GM21737 (cell line): ENCODE data around the gene EFNB1.
"Not testable (repeated sequence)": the region's sequence is repeated elsewhere in the genome, so short reads cannot be mapped to it uniquely, and the experiment has no call there.

ENCODE experiments used
- ATAC-seq: cut with Tn5 transposase; IDR thresholded peaks from one replicate; pipeline ENCODE4 v1.9.1; 2021; ENCODE audit warnings: mild to moderate bottlenecking, moderate library complexity; ENCODE audit not compliant: unreplicated experiment

The EFNB1 gene

DNA sequence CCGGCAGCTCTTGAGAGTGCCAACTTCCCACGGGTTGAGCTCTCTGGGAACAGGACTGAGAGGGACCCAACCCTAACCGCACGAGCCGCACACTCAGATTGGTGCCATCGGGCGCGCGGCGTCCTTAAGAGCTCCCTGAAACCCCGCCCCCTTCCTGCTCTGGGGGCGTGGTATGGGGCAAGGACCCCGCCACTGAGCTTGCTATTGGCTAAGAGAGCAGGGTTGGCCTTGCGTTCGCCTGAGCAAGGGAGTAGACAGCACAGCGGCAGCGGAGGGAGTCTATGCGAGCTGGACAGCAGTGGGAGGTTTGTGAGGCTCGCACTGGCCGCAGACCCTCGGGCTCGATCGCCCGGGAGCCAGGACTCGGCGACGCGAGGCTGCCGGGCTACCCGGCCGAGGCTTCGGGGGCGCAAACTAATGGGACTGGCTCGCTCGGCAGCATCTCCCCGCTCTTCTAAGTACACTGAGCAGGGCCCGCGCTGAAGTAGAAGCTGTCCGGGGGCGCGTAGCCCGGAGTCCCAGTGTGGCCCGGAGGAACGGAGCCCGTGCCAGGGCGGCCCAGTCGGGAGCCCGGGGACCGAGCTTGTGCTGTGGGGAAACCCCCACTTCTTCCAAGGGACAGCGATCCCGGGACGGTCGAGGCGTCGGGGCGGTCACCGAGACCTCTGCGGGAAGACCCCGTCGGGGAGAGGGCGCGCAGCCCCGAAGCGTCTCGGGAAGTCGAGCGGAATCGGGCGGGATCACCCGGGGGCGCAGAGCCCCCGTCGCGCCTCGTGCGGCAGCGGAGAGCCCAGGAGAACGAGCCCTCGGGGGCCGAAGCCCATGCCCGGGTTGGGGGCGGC, at the start of gene EFNB1:
Gene EFNB1 (plus strand): TSS at position 282 of the 842 bp plus-strand sequence. CDS start 756 bp downstream, outside the sequence.
- ATAC-seq = peak; percentile 91

DNA sequence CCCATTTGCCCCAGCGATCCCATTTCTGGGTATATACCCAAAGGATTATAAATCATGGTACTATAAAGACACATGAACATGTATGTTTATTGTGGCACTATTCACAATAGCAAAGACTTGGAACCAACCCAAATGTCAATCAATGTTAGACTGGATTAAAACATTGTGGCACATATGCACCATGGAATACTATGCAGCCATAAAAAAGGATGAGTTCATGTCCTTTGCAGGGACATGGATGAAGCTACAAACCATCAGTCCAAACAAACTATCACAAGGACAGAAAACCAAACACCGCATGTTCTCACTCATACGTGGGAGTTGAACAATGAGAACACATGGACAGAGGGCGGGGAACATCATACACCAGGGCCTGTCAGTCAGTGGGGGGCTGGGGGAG, 47.5 kb upstream of the EFNB1 start:
- ATAC-seq = not testable (repeated sequence)

GRCh38 chrX:68784816-68785215, 44.0 kb upstream of the EFNB1 start:
- ATAC-seq = no peak

- not testable (repeated sequence) for ATAC-seq
These were observed 42.2 kb upstream of the EFNB1 start for GRCh38 chrX:68786581-68786980.

DNA sequence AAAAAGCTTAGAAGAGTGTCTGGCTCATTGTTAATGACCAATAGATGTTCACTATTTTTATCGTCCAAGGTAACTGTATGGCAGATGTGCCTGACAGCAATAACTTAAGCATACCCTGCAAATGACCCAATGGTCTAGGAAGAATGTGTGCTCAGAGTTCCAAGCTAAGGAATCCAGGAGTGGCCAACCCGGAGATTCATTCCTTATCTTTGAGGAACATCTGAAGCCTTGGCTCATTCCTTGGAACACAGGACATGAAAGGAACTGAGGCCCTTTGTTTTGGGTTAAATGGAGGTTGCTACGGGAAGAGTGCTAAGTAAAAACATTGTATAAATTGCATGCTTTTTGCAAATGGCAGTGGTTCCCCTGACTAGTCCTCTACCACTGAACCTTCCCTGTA, 38.9 kb upstream of the EFNB1 start:
- no peak for ATAC-seq

DNA sequence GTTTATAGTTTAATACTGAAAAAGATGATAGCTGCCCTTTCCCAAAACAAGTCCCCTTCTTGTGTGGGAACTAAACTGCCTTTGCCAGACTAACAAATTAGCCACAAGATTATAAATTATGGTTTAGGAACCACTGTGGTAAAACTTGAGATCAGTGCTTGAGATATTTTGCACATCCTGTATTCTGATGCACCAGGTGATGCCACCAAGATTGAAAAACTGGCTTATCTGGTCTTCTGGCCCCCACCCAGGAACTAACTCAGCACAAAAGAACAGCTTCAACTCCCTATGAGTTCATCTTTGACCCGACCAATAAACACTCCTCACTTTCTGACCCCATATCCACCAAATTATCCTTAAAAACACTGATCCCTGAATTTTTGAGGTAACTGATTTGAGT, 36.7 kb upstream of the EFNB1 start:
- no peak for ATAC-seq

DNA sequence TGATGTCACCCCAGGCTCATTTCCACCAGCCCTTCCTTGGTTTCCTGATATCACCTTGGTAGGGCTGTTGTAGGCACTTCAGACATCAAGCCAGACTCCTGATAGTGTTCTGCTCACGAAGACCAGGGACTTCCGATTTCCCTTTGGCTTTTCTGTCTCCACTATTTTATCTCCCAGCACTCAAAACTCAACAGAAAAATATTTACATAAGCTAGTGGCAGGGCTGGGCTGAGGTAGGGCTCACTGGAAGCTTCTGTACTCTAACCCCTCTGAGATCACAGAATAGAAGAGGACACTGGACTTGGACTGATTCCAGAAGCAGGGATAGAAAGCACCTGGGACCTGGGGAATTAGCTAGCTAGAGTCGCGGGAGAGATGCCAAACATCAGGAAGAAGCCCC, 34.4 kb upstream of the EFNB1 start:
- no peak for ATAC-seq

DNA sequence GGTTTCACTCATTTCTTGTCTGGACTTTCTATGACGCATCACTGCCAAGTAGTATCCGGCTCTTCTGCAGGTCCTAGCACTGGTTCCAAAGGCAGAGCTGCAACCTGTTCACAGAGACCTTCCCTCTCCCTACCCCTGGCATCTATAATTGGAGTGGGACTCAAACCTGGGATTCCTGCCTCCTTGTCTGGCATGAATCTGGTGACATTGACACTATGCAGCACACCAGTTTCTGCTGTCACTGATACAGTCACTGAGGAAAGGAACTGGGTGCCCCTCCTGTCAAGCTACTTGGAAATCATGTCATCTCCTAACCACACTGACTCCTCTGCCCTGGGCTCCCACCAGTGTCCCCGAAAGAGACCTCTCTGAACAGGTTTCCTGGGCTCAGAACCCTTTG, 33.1 kb upstream of the EFNB1 start:
- ATAC-seq = no peak

DNA sequence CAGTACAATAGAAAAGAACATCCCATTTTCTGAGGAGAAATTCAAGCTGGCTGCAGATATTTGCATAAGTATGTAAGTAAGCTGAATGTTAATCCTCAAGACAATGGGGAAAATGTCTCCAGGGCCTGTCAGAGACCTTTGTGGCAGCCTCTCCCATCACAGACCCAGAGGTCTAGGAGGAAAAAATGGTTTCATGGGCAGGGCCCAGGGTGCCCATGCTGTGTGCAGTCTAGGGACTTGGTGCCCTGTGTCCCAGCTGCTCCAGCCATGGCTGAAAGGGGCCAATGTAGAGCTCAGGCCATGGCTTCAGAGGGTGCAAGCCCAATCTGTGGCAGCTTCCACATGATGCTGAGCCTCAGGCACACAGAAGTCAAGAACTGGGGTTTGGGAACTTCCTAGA, 30.4 kb upstream of the EFNB1 start:
- ATAC-seq = not testable (repeated sequence)

- ATAC-seq = no peak
These were observed 27.0 kb upstream of the EFNB1 start for GRCh38 chrX:68801737-68802290.

DNA sequence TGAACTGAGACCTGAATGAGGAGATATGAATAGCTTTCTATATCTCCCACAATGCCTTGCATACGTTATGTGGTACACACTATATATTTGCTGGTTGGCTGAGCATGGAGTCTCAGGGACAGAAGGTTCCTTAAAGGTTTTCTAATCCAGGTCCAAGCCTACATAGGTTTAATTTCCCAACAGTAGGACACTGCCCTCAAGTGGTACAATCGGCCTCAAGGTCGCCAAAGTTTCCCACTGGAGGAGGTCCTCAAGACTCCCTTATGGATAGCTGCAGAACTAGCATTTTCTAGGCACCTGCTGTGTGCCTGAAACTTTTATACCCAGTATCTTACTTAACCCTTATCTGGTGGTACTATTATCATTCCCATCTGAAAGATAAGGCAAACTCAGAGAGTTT, 21.0 kb upstream of the EFNB1 start:
- ATAC-seq = no peak

- no peak for ATAC-seq
These were observed 20.0 kb upstream of the EFNB1 start for GRCh38 chrX:68808686-68809357.

DNA sequence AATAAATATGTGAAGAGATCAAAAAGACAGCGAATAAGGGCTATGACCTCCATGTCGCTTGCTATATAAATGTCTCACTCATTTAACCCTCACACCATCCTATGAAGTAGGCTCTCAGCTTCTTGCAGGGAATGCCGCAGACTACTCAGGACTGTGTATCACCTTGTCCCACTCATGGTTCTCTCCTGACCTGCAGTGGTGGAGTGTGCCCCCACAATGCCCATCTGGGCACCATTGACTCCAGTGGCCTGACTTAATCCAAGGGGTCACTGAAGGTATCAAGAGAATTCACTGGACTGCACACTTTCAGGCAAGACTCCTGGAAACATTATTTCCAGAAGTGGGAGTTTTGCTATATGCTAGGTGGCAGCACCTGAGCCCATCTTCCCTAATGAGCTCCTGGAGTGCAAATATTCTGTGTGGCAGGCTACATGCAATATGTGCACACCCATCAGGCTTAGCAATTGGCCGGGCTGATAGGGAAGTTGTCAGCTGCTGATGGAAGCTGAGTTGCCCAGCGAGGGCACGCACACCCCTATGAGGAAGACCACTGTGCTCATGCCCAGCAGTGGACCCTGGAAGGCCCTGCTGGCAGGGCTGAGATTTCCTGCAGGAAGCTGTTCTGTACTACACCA, 8.2 kb upstream of the EFNB1 start:
- ATAC-seq = no peak

GRCh38 chrX:68821616-68822015, 7.2 kb upstream of the EFNB1 start:
- ATAC-seq = no peak

DNA sequence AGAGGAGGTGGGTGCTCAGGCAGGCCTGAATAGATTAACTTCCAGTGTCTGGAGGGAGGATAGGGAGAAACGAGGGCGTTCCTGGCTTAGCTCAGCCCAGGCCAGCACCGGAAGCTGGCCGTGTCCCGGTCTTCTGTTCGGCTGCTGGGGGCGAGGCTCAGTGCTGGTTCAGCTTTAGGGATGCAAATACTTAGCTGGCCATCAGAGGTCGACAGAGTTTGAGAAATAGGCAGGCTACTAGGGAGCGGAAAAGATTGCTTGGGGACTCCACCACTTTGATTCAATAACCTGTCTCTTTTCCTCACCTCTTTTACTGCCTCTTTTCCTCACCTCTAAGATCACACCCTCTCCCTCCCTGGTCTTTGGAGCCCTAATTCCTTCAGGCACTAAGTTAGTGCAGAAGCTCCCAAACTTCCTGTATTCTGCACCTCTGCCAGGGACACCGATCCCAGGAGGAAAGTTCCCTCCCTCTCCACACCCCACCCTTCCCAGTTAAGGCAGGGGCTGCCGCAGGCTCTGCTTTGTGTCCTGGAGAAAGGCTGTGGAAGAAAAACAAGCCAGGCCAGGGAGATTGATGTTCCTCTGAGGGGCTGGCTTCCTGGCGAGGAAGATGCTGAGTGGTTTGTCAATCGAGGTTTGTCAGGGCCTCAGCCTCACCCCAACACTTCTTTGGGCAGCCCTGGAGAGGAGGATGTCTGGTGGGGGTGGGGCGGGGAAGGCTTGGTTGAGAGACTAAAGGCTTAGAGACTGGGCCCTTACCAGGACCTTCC, 6.0 kb upstream of the EFNB1 start:
- no peak for ATAC-seq

GRCh38 chrX:68823413-68824151, 5.2 kb upstream of the EFNB1 start:
- ATAC-seq = no peak

GRCh38 chrX:68824152-68824433, 4.7 kb upstream of the EFNB1 start:
- no peak for ATAC-seq

DNA sequence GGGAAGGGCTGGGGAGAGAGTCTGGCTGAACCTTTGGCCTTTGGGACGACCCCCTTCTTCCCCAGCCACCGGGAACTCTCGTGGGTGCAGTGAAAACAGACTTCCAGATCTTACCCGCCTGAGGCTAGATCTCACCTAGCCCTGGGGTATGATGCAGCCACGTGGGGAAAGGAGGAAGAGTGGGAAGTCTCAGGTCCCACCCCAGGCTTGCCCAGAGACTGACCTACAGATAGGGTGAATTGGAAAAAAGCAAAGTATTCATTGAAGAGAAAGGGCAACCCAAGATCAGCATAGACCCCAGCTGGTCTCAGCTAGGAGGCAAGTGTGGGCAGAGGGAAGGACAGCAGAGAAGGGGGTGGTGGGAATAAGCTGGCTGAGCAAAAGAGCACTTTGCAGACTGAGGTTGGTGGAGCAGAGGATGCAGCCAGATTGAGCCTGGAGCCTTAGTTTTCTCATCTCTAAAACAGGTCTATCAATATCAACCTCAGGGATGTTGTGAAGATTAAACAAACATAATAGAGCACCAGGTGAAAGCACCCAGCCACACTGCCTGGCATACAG, 4.2 kb upstream of the EFNB1 start:
- ATAC-seq = no peak

DNA sequence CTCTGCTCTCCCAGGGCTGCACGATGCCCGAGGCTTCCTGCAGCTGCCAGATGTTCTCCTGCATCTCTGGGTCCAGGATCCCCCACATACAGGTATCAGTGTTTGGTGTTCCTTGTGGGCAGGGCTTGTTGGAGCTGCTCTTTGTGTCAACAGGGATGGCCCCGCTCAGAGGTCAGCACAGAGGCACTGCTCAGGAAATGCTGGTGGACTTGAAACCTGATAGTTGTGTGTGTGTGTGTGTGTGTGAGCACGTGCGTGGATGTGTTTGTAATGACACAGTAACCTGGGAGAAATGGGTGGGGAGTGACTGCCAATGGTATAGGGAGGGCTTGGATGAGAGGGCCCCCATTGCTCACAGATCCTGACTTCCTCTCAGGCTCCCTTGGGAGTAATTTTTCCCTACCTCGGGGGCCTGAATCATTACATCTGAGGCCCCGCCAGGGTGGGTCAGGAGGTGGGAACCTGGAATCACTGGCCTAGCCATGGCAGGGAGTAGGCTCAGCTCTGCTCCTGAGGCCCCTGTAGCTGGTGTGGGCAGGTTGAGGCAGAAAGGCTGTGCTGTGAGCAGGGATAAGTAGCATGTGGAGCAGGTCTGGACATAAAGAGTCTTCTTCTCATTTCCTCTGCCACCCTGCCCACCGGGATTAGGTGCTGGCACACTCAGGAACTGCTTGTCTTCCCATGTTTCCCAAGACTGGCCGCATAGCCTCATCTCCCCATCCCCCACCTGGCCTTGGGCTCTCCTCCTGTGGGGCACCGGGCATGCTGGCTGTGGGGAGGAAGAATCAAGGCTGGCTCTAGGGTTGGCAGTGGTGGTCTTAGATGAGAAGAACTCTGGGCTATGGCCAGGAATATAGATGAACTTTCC, 2.5 kb upstream of the EFNB1 start:
- ATAC-seq = no peak
